ENCODE data around the gene CMPK1.
"Not testable (repeated sequence)": the region's sequence is repeated elsewhere in the genome, so short reads cannot be mapped to it uniquely, and the experiment has no call there.

The CMPK1 gene

DNA sequence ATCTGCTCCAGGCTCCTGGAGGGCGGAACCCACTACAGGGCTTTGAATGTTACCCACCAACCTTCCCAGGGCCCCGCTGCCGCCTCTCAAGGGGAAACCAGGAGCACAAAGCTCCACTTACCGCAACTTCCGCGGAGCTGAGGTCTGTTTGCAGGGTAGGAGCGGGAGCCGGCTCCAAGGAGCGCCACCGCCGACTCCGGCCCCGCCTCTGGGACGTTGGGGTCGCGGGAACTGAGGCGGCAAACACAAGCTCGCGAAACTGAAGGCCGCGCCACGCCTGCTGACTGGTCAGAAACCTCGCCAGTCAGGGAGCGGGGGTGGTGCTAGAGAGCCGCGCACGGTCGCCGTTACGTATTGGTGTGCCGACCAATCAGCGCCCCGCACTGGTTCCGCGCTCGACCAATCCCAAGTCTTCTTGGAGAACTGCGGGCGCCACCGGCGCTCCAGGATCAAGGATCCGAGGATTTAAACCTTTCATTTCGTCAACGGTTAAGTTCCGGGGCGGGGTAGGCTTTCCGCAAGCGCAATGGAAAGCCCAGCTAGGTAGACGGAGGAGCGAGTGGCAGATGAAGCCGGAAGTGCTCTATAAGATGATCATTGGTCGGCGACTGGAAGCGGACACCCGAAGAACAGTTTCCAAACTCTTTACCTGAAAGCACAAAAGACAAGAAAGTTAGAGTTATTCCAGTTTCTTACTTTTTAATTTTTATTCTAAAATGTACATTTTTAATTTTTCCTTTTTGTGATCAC, 19.5 kb upstream of the CMPK1 start, which contains the start of gene STIL:
TSS of gene STIL (minus strand) at position 233 of the 750 bp plus-strand sequence. CDS start 3,828 bp downstream, outside the sequence.
- H3K27ac ChIP-seq = peak within 1 kb of the TSS; percentile 87
- TF ChIP-seq, protein P1, sequence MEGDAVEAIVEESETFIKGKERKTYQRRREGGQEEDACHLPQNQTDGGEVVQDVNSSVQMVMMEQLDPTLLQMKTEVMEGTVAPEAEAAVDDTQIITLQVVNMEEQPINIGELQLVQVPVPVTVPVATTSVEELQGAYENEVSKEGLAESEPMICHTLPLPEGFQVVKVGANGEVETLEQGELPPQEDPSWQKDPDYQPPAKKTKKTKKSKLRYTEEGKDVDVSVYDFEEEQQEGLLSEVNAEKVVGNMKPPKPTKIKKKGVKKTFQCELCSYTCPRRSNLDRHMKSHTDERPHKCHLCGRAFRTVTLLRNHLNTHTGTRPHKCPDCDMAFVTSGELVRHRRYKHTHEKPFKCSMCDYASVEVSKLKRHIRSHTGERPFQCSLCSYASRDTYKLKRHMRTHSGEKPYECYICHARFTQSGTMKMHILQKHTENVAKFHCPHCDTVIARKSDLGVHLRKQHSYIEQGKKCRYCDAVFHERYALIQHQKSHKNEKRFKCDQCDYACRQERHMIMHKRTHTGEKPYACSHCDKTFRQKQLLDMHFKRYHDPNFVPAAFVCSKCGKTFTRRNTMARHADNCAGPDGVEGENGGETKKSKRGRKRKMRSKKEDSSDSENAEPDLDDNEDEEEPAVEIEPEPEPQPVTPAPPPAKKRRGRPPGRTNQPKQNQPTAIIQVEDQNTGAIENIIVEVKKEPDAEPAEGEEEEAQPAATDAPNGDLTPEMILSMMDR (conservative IDR thresholded peaks at IDR 0.05; ENCODE audit: low read depth) = no peak
- ChIA-PET POLR2A (ENCODE audit: low non-redundant PET) (interaction anchor here (1.1 kb wide), 1 partner anchor 19 kb away, joined by 5 read pairs; the partner anchor contains the start of gene CMPK1), CTCF (interaction anchor here (0.6 to 1.3 kb wide), 4 partner anchors 110 to 938 kb away, joined by 3 to 4 read pairs (median 4); no protein-coding TSS in a partner anchor)
- DNase-seq (ENCODE audit: low spot score) = peak; percentile 99

DNA sequence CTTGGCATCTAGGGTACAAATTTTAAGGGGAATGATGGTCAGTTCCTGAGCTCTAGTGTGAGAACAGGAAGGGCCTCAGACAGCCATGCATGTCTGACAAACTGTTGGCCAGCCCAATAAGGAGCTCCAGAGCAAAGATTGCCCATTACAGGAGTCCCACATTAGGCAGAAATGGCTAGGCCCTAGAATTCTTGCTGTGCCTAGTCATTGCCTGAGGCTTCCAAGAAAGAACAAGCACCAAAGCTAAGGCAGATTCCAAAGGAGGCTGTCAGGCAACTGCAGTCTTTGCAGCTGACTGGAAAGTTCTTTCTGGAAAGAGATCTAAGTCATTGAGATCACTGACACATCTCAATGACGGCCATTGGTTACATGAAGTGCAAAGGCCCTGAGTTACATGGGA, 15.7 kb upstream of the CMPK1 start:
- TF ChIP-seq, protein P1 (conservative IDR thresholded peaks at IDR 0.05; ENCODE audit: low read depth) = no peak
- CTCF ChIA-PET = interaction anchor here (0.5 kb wide), 1 partner anchor 959 kb away, joined by 3 read pairs; no protein-coding TSS in a partner anchor
- POLR2A ChIA-PET (ENCODE audit: low non-redundant PET) = interaction anchor here (0.7 kb wide), 1 partner anchor 15 kb away, joined by 3 read pairs; no protein-coding TSS in a partner anchor
- no peak for DNase-seq (ENCODE audit: low spot score)
- H3K27ac ChIP-seq = no peak overlapping the region

DNA sequence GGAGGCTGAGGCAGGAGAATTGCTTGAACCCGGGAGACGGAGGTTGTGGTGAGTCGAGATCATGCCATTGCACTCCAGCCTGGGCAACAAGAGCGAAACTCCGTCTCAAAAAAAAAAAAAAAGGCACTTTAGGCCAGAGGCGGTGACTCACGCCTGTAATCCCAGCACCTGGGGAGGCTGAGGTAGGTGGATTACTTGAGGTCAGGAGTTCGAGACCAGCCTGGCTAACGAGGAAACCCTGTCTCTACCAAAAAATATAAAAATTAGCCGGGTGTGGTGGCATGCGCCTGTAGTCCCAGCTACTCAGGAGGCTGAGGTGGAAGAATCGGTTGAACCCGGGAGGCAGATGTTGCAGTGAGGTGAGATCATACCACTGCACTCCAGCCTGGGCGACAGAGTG, 13.6 kb upstream of the CMPK1 start:
- H3K27ac ChIP-seq; POLR2A ChIA-PET (ENCODE audit: low non-redundant PET): not testable (repeated sequence)

DNA sequence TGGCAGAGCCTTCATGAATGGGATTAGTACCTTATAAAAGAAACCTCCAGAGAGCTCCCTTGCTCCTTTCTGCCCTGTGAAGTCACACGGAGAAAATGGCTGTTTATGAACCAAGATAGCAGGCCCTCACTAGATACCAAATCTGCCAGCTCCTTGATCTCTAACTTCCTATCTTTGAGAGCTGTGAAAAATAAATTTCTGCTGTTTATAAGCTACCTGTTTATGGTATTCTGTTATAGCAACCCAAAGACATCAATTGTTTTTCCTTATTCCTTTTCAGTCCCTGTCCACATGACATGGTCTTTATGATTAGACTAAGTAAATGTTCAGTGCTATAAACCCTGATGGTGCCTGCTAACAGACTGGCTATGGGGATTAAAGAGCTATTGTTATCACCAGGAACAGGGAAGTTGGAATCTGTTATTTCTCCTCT, 10.0 kb upstream of the CMPK1 start:
- TF ChIP-seq, protein P1 (conservative IDR thresholded peaks at IDR 0.05; ENCODE audit: low read depth) = no peak
- CTCF ChIA-PET = interaction anchor here (0.7 to 1.6 kb wide), 2 partner anchors 130 to 145 kb away, joined by 3 to 7 read pairs; no protein-coding TSS in a partner anchor
- no peak overlapping the region for H3K27ac ChIP-seq
- POLR2A ChIA-PET (ENCODE audit: low non-redundant PET) = no interaction called here
- no peak for DNase-seq (ENCODE audit: low spot score)

More for the DNA sequence above, 13.6 kb upstream of the CMPK1 start:
- CTCF ChIA-PET; DNase-seq (ENCODE audit: low spot score): not testable (repeated sequence)

DNA sequence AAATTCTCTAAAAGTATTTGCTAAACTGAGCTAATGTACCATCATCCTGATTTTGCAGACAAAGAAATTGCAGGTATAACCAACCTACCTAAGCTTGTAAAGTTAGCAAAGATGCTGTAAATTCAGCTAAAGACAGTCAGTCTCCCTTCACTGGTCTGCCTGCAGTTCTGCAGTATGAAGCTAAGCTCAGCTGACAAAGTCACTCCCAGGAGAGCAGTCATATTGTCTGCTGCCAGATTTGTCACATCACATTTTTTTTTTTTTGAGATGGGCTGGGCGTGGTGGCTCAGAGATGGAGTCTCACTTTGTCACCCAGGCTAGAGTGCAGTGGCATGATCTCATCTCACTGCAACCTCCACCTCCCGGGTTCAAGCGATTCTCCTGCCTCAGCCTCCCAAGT, 8.9 kb upstream of the CMPK1 start:
- H3K27ac ChIP-seq = no peak overlapping the region
- POLR2A ChIA-PET (ENCODE audit: low non-redundant PET) = no interaction called here
- TF ChIP-seq, protein P1 (conservative IDR thresholded peaks at IDR 0.05; ENCODE audit: low read depth) = no peak
- DNase-seq (ENCODE audit: low spot score) = no peak
- CTCF ChIA-PET = interaction anchor here (1.6 kb wide), 1 partner anchor 146 kb away, joined by 7 read pairs; no protein-coding TSS in a partner anchor

DNA sequence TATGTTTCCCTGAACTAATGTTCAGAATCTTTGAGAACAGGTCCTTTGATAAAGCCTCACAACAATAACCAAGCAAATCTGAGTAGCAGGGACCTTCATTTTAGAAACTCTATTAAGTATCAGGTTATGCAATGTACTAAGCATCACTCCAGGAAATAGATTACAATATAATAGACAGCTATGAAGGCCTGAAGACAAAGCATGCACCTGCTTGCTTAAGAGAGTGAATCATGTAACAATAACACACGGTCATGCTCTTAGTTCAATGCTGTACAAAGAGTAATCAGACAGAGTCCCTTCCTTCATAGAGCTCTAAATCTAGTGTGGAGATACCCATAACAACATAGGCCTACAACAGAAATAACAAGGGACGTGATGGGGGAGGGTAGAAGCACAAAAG, 8.1 kb upstream of the CMPK1 start:
- TF ChIP-seq, protein P1 (conservative IDR thresholded peaks at IDR 0.05; ENCODE audit: low read depth) = no peak
- no peak overlapping the region for H3K27ac ChIP-seq
- ChIA-PET POLR2A (ENCODE audit: low non-redundant PET) (interaction anchor here (0.7 kb wide), 1 partner anchor 11 kb away, joined by 3 read pairs; no protein-coding TSS in a partner anchor), CTCF (interaction anchor here (0.6 to 1.0 kb wide), 2 partner anchors 9 to 13 kb away, joined by 3 to 4 read pairs; no protein-coding TSS in a partner anchor)
- DNase-seq (ENCODE audit: low spot score) = peak; percentile 71
